Neural progenitor cell (in vitro differentiated cells): ENCODE data around the gene IL10RA. TPM values are rescaled to one million over a fixed set of nuclear protein-coding genes. Genes with fewer than 3 reads are reported as not detected.
"Not testable (repeated sequence)": the region's sequence is repeated elsewhere in the genome, so short reads cannot be mapped to it uniquely, and the experiment has no call there.

Experiments
- DNase-seq: peaks from one replicate; pipeline ENCODE4 v3.0.0-alpha.2; 2016; ENCODE audit warnings: low spot score
- H2AFZ ChIP-seq: fragments of 200-600 bp; sonication (generic); replicated peaks from 2 replicates; pipeline ENCODE4 v1.6.1; 2016; ENCODE audit warnings: antibody characterized with exemption
- H3F3A ChIP-seq: fragments of 200-600 bp; sonication (generic); 2 replicates; pipeline ENCODE4 v1.6.1; 2016; ENCODE audit warnings: antibody characterized with exemption, low read depth
- H3K27ac ChIP-seq: fragments of 200-600 bp; sonication (generic); 2 replicates; pipeline ENCODE4 v1.5.1; 2016; ENCODE audit warnings: mild to moderate bottlenecking
- H3K27me3 ChIP-seq: fragments of 200-600 bp; sonication (generic); 2 replicates; pipeline ENCODE4 v1.6.1; 2016; ENCODE audit warnings: mild to moderate bottlenecking, moderate library complexity
- H3K36me3 ChIP-seq: fragments of 200-600 bp; sonication (generic); 2 replicates; pipeline ENCODE4 v1.5.1; 2016
- H3K4me1 ChIP-seq: fragments of 200-600 bp; sonication (generic); 2 replicates; pipeline ENCODE4 v1.6.1; 2016; ENCODE audit warnings: mixed run types
- H3K4me2 ChIP-seq: fragments of 200-600 bp; sonication (generic); 2 replicates; pipeline ENCODE4 v1.6.1; 2016
- H3K4me3 ChIP-seq: fragments of 200-600 bp; sonication (generic); 2 replicates; pipeline ENCODE4 v1.5.1; 2016
- H3K79me2 ChIP-seq: fragments of 200-600 bp; sonication (generic); 2 replicates; pipeline ENCODE4 v1.6.1; 2016; ENCODE audit warnings: low read depth
- H3K9ac ChIP-seq: fragments of 200-600 bp; sonication (generic); 2 replicates; pipeline ENCODE4 v1.6.1; 2016
- H3K9me3 ChIP-seq: fragments of 200-600 bp; sonication (generic); 2 replicates; pipeline ENCODE4 v1.5.1; 2016; ENCODE audit warnings: low read depth
- H4K20me1 ChIP-seq: fragments of 200-600 bp; sonication (generic); 2 replicates; pipeline ENCODE4 v1.6.1; 2016; ENCODE audit warnings: low read depth
- H3K27ac Mint-ChIP-seq: 3 replicates; pipeline ENCODE4 v1.8.0; 2021; ENCODE audit warnings: mixed read lengths
- H3K27me3 Mint-ChIP-seq: 2 replicates; pipeline ENCODE4 v1.8.0; 2022; ENCODE audit warnings: low read depth, mild to moderate bottlenecking, inconsistent platforms, moderate library complexity, mixed read lengths; ENCODE audit not compliant: insufficient read depth
- H3K36me3 Mint-ChIP-seq: 3 replicates; pipeline ENCODE4 v1.8.0; 2021; ENCODE audit warnings: mixed read lengths
- H3K4me1 Mint-ChIP-seq: 3 replicates; pipeline ENCODE4 v1.8.0; 2021; ENCODE audit warnings: mixed read lengths
- H3K4me3 Mint-ChIP-seq: 3 replicates; pipeline ENCODE4 v1.8.0; 2021; ENCODE audit warnings: mild to moderate bottlenecking, moderate library complexity, mixed read lengths
- H3K9me3 Mint-ChIP-seq: 3 replicates; pipeline ENCODE4 v1.8.0; 2020; ENCODE audit warnings: mixed read lengths
- CTCF ChIP-seq: fragments of 200-600 bp; sonication (generic); IDR thresholded peaks from 2 replicates; pipeline ENCODE4 v1.5.1; 2017; ENCODE audit warnings: antibody characterized with exemption, mild to moderate bottlenecking
- EZH2 ChIP-seq: fragments of 200-600 bp; sonication (generic); IDR thresholded peaks from 2 replicates; pipeline ENCODE4 v1.6.1; 2017; ENCODE audit warnings: antibody characterized with exemption, mild to moderate bottlenecking, moderate library complexity
- EZH2phosphoT487 ChIP-seq: fragments of 200-600 bp; sonication (generic); IDR thresholded peaks from 2 replicates; pipeline ENCODE4 v1.6.1; 2017; ENCODE audit warnings: antibody characterized with exemption
- total RNA-seq: library from RNA; depleted of rRNA; stranded (reverse); fragments of >200 nt; gene quantifications from 2 replicates; pipeline ENCODE4 v1.2.3, GENCODE V29; 2015; ENCODE audit warnings: low replicate concordance

Gene IL10RA
- total RNA-seq, 1 donor from 2014 or later, result not detected

GRCh38 chr11:117945047-117945810, 41.0 kb upstream of the IL10RA start:
- Mint-ChIP-seq H3K9me3 (peaks cover 6% of the 10 kb centered on the region), H3K4me3 (no peak overlapping the region), H3K36me3 (no peaks in the 10 kb centered on the region), H3K27me3 (peaks cover 6% of the 10 kb centered on the region), H3K4me1 (no peaks in the 10 kb centered on the region), H3K27ac (no peak overlapping the region)
- Histone ChIP-seq H3K36me3 (no peaks in the 10 kb centered on the region), H3K27ac (no peak overlapping the region), H3K4me1 (no peaks in the 10 kb centered on the region), H3F3A (no peaks in the 10 kb centered on the region), H3K9ac (no peak overlapping the region), H3K4me3 (no peak overlapping the region), H2AFZ (no peak overlapping the region), H3K9me3 (no peaks in the 10 kb centered on the region), H3K79me2 (no peaks in the 10 kb centered on the region), H3K27me3 (no peaks in the 10 kb centered on the region), H3K4me2 (no peak overlapping the region), H4K20me1 (no peaks in the 10 kb centered on the region)
- peak; percentile 53 for DNase-seq
- TF ChIP-seq EZH2, result no peak
- TF ChIP-seq CTCF, result peak; percentile 49
- no peak for TF ChIP-seq EZH2phosphoT487

- Mint-ChIP-seq H3K36me3 (no peaks in the 10 kb centered on the region), H3K4me1 (no peaks in the 10 kb centered on the region), H3K27ac (no peak overlapping the region), H3K27me3 (peaks cover 6% of the 10 kb centered on the region), H3K9me3 (peaks cover 6% of the 10 kb centered on the region), H3K4me3 (no peak overlapping the region)
- Histone ChIP-seq H4K20me1 (no peaks in the 10 kb centered on the region), H3K36me3 (no peaks in the 10 kb centered on the region), H3K4me3 (no peak overlapping the region), H3K79me2 (no peaks in the 10 kb centered on the region), H3F3A (no peaks in the 10 kb centered on the region), H3K9me3 (no peaks in the 10 kb centered on the region), H2AFZ (no peak overlapping the region), H3K4me1 (no peaks in the 10 kb centered on the region), H3K27ac (no peak overlapping the region), H3K27me3 (no peaks in the 10 kb centered on the region), H3K9ac (no peak overlapping the region), H3K4me2 (no peak overlapping the region)
- no peak for TF ChIP-seq CTCF
- no peak for TF ChIP-seq EZH2
- TF ChIP-seq EZH2phosphoT487, result no peak
- no peak for DNase-seq
Observed at GRCh38 chr11:117946156-117946841, 39.9 kb upstream of the IL10RA start.

- Histone ChIP-seq H3K4me2 (no peak overlapping the region), H3K4me1 (no peaks in the 10 kb centered on the region), H2AFZ (no peak overlapping the region), H3K27ac (no peak overlapping the region), H3K36me3 (no peaks in the 10 kb centered on the region), H4K20me1 (no peaks in the 10 kb centered on the region), H3K27me3 (no peaks in the 10 kb centered on the region), H3K9ac (no peak overlapping the region), H3K4me3 (no peak overlapping the region), H3K9me3 (no peaks in the 10 kb centered on the region), H3K79me2 (no peaks in the 10 kb centered on the region), H3F3A (no peaks in the 10 kb centered on the region)
- peaks cover 5% of the 10 kb centered on the region for H3K9me3 Mint-ChIP-seq
- peak overlapping the region; percentile 22 for H3K4me3 Mint-ChIP-seq
- TF ChIP-seq CTCF, result peak; percentile 96
- TF ChIP-seq EZH2, result no peak
- no peak for TF ChIP-seq EZH2phosphoT487
- no peaks in the 10 kb centered on the region for H3K36me3 Mint-ChIP-seq
- peaks cover 6% of the 10 kb centered on the region for H3K27me3 Mint-ChIP-seq
- no peaks in the 10 kb centered on the region for H3K4me1 Mint-ChIP-seq
- H3K27ac Mint-ChIP-seq, result no peak overlapping the region
- peak; percentile 90 for DNase-seq
Observed at GRCh38 chr11:117946842-117947526, 39.2 kb upstream of the IL10RA start.

DNA sequence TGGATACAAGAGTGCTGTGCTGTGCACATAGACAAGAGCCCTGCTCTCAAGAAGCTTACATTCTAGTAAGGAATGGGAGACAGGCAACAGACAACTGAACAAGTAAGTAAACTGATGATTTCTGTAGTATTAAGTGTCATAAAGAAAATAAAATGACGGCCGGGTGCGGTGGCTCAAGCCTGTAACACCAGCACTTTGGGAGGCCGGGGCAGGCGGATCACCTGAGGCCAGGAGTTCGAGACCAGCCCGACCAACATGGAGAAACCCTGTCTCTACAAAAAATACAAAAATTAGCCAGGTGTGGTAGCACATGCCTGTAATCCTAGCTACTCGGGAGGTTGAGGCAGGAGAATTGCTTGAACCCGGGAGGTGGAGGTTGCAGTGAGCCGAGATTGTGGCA, 38.4 kb upstream of the IL10RA start:
- H3K4me3 ChIP-seq, H3K4me2 ChIP-seq: not testable (repeated sequence)

DNA sequence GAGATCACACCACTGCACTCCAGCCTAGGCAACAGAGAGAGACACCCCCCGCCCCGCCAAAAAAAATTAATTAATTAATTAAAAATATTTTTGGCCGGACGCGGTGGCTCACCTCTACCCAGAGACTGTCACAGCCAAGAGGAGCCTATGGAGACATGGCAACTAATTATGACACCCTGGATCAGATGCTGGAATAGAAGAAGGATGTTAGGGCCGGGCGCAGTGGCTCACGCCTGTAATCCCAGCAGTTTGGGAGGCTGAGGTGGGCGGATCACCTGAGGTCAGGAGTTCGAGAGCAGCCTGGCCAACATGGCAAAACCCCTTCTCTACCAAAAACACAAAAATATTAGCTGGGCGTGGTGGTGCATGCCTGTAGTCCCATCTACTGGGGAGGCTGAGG, 37.7 kb upstream of the IL10RA start:
- not testable (repeated sequence) for H3K4me1 Mint-ChIP-seq, H3K4me3 ChIP-seq, H3K27ac Mint-ChIP-seq, H3K4me3 Mint-ChIP-seq, H3K9me3 Mint-ChIP-seq, H3F3A ChIP-seq, H3K79me2 ChIP-seq, H2AFZ ChIP-seq, DNase-seq, H3K27me3 ChIP-seq, H3K36me3 Mint-ChIP-seq, H3K9ac ChIP-seq, H3K4me1 ChIP-seq, H3K27ac ChIP-seq, H3K9me3 ChIP-seq, H3K4me2 ChIP-seq, H3K27me3 Mint-ChIP-seq, H4K20me1 ChIP-seq, H3K36me3 ChIP-seq

More for the DNA sequence above, 38.4 kb upstream of the IL10RA start:
- not testable (repeated sequence) for H3K27me3 ChIP-seq, H3K79me2 ChIP-seq, H3K36me3 ChIP-seq, H3K4me1 Mint-ChIP-seq, H3K4me3 Mint-ChIP-seq, H3K36me3 Mint-ChIP-seq, H3K27ac Mint-ChIP-seq, H3K9me3 ChIP-seq, H3F3A ChIP-seq, H4K20me1 ChIP-seq, DNase-seq, H3K9ac ChIP-seq, H3K27me3 Mint-ChIP-seq, H3K27ac ChIP-seq, H3K4me1 ChIP-seq, H3K9me3 Mint-ChIP-seq, H2AFZ ChIP-seq
